ENCODE measurements around the gene OPN5.

Gene OPN5

GRCh38 chr6:47862731-47863130 is 80.9 kb downstream of the OPN5 start:
- DNase-seq (ENCODE audit: low read depth) = no peak

- no peak for DNase-seq (ENCODE audit: low read depth)
Observed at GRCh38 chr6:47865206-47865605, 83.4 kb downstream of the OPN5 start.

GRCh38 chr6:47875593-47875992 is 93.8 kb downstream of the OPN5 start:
- DNase-seq (ENCODE audit: low read depth) = no peak
